Neural cell (in vitro differentiated cells): ENCODE results near the gene HM13. TPM values are rescaled to one million over a fixed set of nuclear protein-coding genes. Genes with fewer than 3 reads are reported as not detected.

Source experiments
- H2AFZ ChIP-seq: fragments of 200-600, 300-800 bp; sonication (generic), shearing (Covaris generic); 2 replicates; pipeline ENCODE4 v1.6.0; 2014; ENCODE audit warnings: low read depth, mild to moderate bottlenecking, antibody characterized with exemption, low read length, moderate library complexity
- H3F3A ChIP-seq: fragments of 200-600 bp; shearing (Covaris generic); 2 replicates; pipeline ENCODE4 v1.6.1; 2016; ENCODE audit warnings: mild to moderate bottlenecking, moderate library complexity, mixed read lengths, antibody characterized with exemption, low read length; ENCODE audit not compliant: insufficient read depth, poor library complexity, severe bottlenecking
- H3K27ac ChIP-seq: fragments of 200-600, 300-800 bp; sonication (generic), shearing (Covaris generic); 2 replicates; pipeline ENCODE4 v1.5.1; 2014; ENCODE audit warnings: mild to moderate bottlenecking, low read length, moderate library complexity
- H3K27me3 ChIP-seq: fragments of 300-800, 200-600 bp; sonication (generic), shearing (Covaris generic); 2 replicates; pipeline ENCODE4 v1.6.0; 2014; ENCODE audit warnings: mild to moderate bottlenecking, low read depth, low read length, moderate library complexity; ENCODE audit not compliant: insufficient read depth
- H3K36me3 ChIP-seq: fragments of 300-800, 200-600 bp; sonication (generic), shearing (Covaris generic); 2 replicates; pipeline ENCODE4 v1.5.1; 2014; ENCODE audit warnings: mild to moderate bottlenecking, antibody characterized with exemption, low read length, moderate library complexity; ENCODE audit not compliant: insufficient read depth
- H3K4me2 ChIP-seq: fragments of 300-800, 200-600 bp; sonication (generic), shearing (Covaris generic); 2 replicates; pipeline ENCODE4 v1.6.0; 2014; ENCODE audit warnings: mild to moderate bottlenecking, low read length
- H3K4me3 ChIP-seq: fragments of 300-800, 200-600 bp; sonication (generic), shearing (Covaris generic); 2 replicates; pipeline ENCODE4 v1.5.1; 2014; ENCODE audit warnings: mild to moderate bottlenecking, low read length, moderate library complexity
- H3K79me2 ChIP-seq: fragments of 200-600 bp; shearing (Covaris generic); replicated peaks from 2 replicates; pipeline ENCODE4 v1.6.0; 2014; ENCODE audit warnings: mild to moderate bottlenecking, low read length, moderate library complexity; ENCODE audit not compliant: insufficient read depth
- H3K9ac ChIP-seq: fragments of 300-800, 200-600 bp; sonication (generic), shearing (Covaris generic); 2 replicates; pipeline ENCODE4 v1.6.1; 2016; ENCODE audit warnings: mild to moderate bottlenecking, low read length, mixed read lengths
- H3K9me2 ChIP-seq: fragments of 200-600 bp; shearing (Covaris generic); 2 replicates; pipeline ENCODE4 v1.6.1; 2016; ENCODE audit warnings: mild to moderate bottlenecking, low read length, mixed read lengths; ENCODE audit not compliant: insufficient read depth
- H3K9me3 ChIP-seq: fragments of 200-600, 300-800 bp; sonication (generic), shearing (Covaris generic); 2 replicates; pipeline ENCODE4 v1.6.1; 2016; ENCODE audit warnings: mild to moderate bottlenecking, mixed run types, low read length, moderate library complexity, mixed read lengths
- H4K20me1 ChIP-seq: fragments of 200-600 bp; shearing (Covaris generic); 2 replicates; pipeline ENCODE4 v1.6.1; 2016; ENCODE audit warnings: mild to moderate bottlenecking, mixed run types; ENCODE audit not compliant: insufficient read depth
- CTCF ChIP-seq: fragments of 450-650 bp; IDR thresholded peaks from 2 replicates; pipeline ENCODE4 v1.5.1; 2014; ENCODE audit warnings: antibody characterized with exemption, mild to moderate bottlenecking, moderate library complexity; ENCODE audit not compliant: poor library complexity, severe bottlenecking
- EP300 ChIP-seq: fragments of 450-650 bp; conservative IDR thresholded peaks from 2 replicates; pipeline ENCODE4 v1.6.1; 2014; ENCODE audit warnings: antibody characterized with exemption, mild to moderate bottlenecking, moderate library complexity; ENCODE audit not compliant: poor library complexity, severe bottlenecking
- EZH2 ChIP-seq: fragments of 200-600, 300-800 bp; shearing (Covaris generic), sonication (generic); IDR thresholded peaks from 2 replicates; pipeline ENCODE4 v1.6.1; 2014; ENCODE audit warnings: antibody characterized with exemption, low read length, borderline replicate concordance, mild to moderate bottlenecking; ENCODE audit not compliant: insufficient read depth, poor library complexity, severe bottlenecking
- MXI1 ChIP-seq: fragments of 450-650 bp; conservative IDR thresholded peaks from 2 replicates; pipeline ENCODE4 v1.6.1; 2014; ENCODE audit warnings: antibody characterized with exemption, mild to moderate bottlenecking; ENCODE audit not compliant: poor library complexity, severe bottlenecking
- POLR2AphosphoS5 ChIP-seq: IDR thresholded peaks from 2 replicates; pipeline ENCODE4 v1.6.1; 2012
- RAD21 ChIP-seq: fragments of 450-650 bp; conservative IDR thresholded peaks from 2 replicates; pipeline ENCODE4 v1.6.1; 2014; ENCODE audit warnings: antibody characterized with exemption, mild to moderate bottlenecking, moderate library complexity
- REST ChIP-seq: IDR thresholded peaks from 2 replicates; pipeline ENCODE4 v1.6.1; 2012; ENCODE audit warnings: borderline replicate concordance
- SMC3 ChIP-seq: fragments of 450-650 bp; conservative IDR thresholded peaks from 2 replicates; pipeline ENCODE4 v1.6.1; 2014; ENCODE audit warnings: antibody characterized with exemption, mild to moderate bottlenecking, moderate library complexity; ENCODE audit not compliant: poor library complexity
- TAF1 ChIP-seq: IDR thresholded peaks from 2 replicates; pipeline ENCODE4 v1.6.1; 2012; ENCODE audit warnings: low read depth
- polyA plus RNA-seq: library from polyadenylated mRNA; depleted of rRNA; stranded (reverse); fragments of >200 nt; gene quantifications from 2 replicates; pipeline ENCODE4 v1.2.3, GENCODE V29; 2014

Gene HM13
- polyA plus RNA-seq, 1 donor from 2014 or later: 95.4 TPM

- H3K36me3 ChIP-seq: no peaks in the 10 kb centered on the region
- no peak overlapping the region for H3K9ac ChIP-seq
- H3K4me2 ChIP-seq: no peak overlapping the region
- H3K27me3 ChIP-seq: no peaks in the 10 kb centered on the region
- H3F3A ChIP-seq: no peaks in the 10 kb centered on the region
- H3K9me2 ChIP-seq: no peaks in the 10 kb centered on the region
- TF ChIP-seq CTCF (no peak), EZH2 (no peak)
- H3K4me3 ChIP-seq: no peak overlapping the region
- peaks cover 11% of the 10 kb centered on the region for H3K9me3 ChIP-seq
- no peak overlapping the region for H2AFZ ChIP-seq
- H3K27ac ChIP-seq: no peak overlapping the region
- H4K20me1 ChIP-seq: no peaks in the 10 kb centered on the region
- H3K79me2 ChIP-seq: no peaks in the 10 kb centered on the region
Observed at GRCh38 chr20:31472395-31473330, 41.6 kb upstream of the HM13 start.

- Histone ChIP-seq H2AFZ (no peak overlapping the region), H3F3A (no peaks in the 10 kb centered on the region), H3K4me2 (no peak overlapping the region), H3K79me2 (no peaks in the 10 kb centered on the region), H3K27me3 (no peaks in the 10 kb centered on the region), H3K4me3 (no peak overlapping the region), H3K36me3 (no peaks in the 10 kb centered on the region), H3K9me3 (peaks cover 11% of the 10 kb centered on the region), H3K27ac (no peak overlapping the region), H4K20me1 (no peaks in the 10 kb centered on the region), H3K9ac (no peak overlapping the region), H3K9me2 (no peaks in the 10 kb centered on the region)
- TF ChIP-seq CTCF (no peak), REST (no peak), EP300 (no peak), RAD21 (no peak), SMC3 (no peak), TAF1 (no peak), EZH2 (no peak), POLR2AphosphoS5 (no peak), MXI1 (no peak)
Observed at GRCh38 chr20:31473331-31474096, 40.7 kb upstream of the HM13 start.
